H9 (cell line): ENCODE data around the gene NHSL2. TPM values are rescaled to one million over a fixed set of nuclear protein-coding genes. Genes with fewer than 3 reads are reported as not detected.
A peak's percentile ranks its signal among the peaks of the same experiment; 100 is the strongest.

Source experiments
- DNase-seq: peaks from one replicate; pipeline ENCODE4 v3.0.0-alpha.2; 2017
- H2AFZ ChIP-seq: one replicate; pipeline ENCODE4 v1.6.1; 2013; ENCODE audit warnings: mild to moderate bottlenecking, low read length, control low read depth, moderate library complexity
- H2AK5ac ChIP-seq: 2 replicates; pipeline ENCODE4 v1.6.1; 2013; ENCODE audit warnings: low read length, control low read depth, mixed read lengths; ENCODE audit not compliant: insufficient read length
- H2BK120ac ChIP-seq: one replicate; pipeline ENCODE4 v1.6.1; 2013; ENCODE audit warnings: low read depth, mild to moderate bottlenecking, low read length, control low read depth, inconsistent platforms; ENCODE audit not compliant: poor library complexity, severe bottlenecking
- H2BK12ac ChIP-seq: 2 replicates; pipeline ENCODE4 v1.6.1; 2013; ENCODE audit warnings: low read length, control low read depth, mixed read lengths, low read depth; ENCODE audit not compliant: insufficient read length
- H2BK15ac ChIP-seq: 2 replicates; pipeline ENCODE4 v1.6.1; 2013; ENCODE audit warnings: low read depth, low read length, control low read depth
- H2BK20ac ChIP-seq: one replicate; pipeline ENCODE4 v1.6.1; 2013; ENCODE audit warnings: low read depth, mild to moderate bottlenecking, low read length, control low read depth, inconsistent platforms; ENCODE audit not compliant: poor library complexity, severe bottlenecking
- H2BK5ac ChIP-seq: 2 replicates; pipeline ENCODE4 v1.6.1; 2013; ENCODE audit warnings: low read length, control low read depth, mixed read lengths; ENCODE audit not compliant: insufficient read length
- H3K14ac ChIP-seq: 2 replicates; pipeline ENCODE4 v1.6.1; 2013; ENCODE audit warnings: low read length, control low read depth; ENCODE audit not compliant: insufficient read depth
- H3K18ac ChIP-seq: 2 replicates; pipeline ENCODE4 v1.6.1; 2013; ENCODE audit warnings: low read depth, mild to moderate bottlenecking, mixed read lengths, low read length, control low read depth; ENCODE audit not compliant: insufficient read length
- H3K23ac ChIP-seq: 2 replicates; pipeline ENCODE4 v1.6.1; 2013; ENCODE audit warnings: low read length, control low read depth, mixed read lengths, low read depth; ENCODE audit not compliant: insufficient read length
- H3K23me2 ChIP-seq: 2 replicates; pipeline ENCODE4 v1.6.1; 2013; ENCODE audit warnings: low read depth, mild to moderate bottlenecking, mixed read lengths, low read length, control low read depth; ENCODE audit not compliant: insufficient read length, poor library complexity, severe bottlenecking
- H3K27ac ChIP-seq: 2 replicates; pipeline ENCODE4 v1.5.1; 2013; ENCODE audit warnings: low read length, control low read depth, mixed read lengths, low read depth; ENCODE audit not compliant: insufficient read length
- H3K27me3 ChIP-seq: 2 replicates; pipeline ENCODE4 v1.6.1; 2013; ENCODE audit warnings: low read length, control low read depth, inconsistent platforms; ENCODE audit not compliant: insufficient read depth
- H3K4ac ChIP-seq: 2 replicates; pipeline ENCODE4 v1.6.1; 2013; ENCODE audit warnings: low read depth, mild to moderate bottlenecking, control low read depth, inconsistent platforms, low read length, moderate library complexity
- H3K4me1 ChIP-seq: 2 replicates; pipeline ENCODE4 v1.6.1; 2013; ENCODE audit warnings: low read length, control low read depth, inconsistent platforms; ENCODE audit not compliant: insufficient read depth
- H3K4me2 ChIP-seq: 2 replicates; pipeline ENCODE4 v1.6.1; 2013; ENCODE audit warnings: low read length, control low read depth, mixed read lengths; ENCODE audit not compliant: insufficient read length, insufficient read depth
- H3K56ac ChIP-seq: 2 replicates; pipeline ENCODE4 v1.6.1; 2013; ENCODE audit warnings: low read depth, mild to moderate bottlenecking, mixed read lengths, low read length, control low read depth; ENCODE audit not compliant: insufficient read length
- H3K79me1 ChIP-seq: 2 replicates; pipeline ENCODE4 v1.6.1; 2013; ENCODE audit warnings: low read depth, mild to moderate bottlenecking, moderate library complexity, low read length, control low read depth, inconsistent platforms; ENCODE audit not compliant: insufficient read depth, poor library complexity, severe bottlenecking
- H3K79me2 ChIP-seq: 2 replicates; pipeline ENCODE4 v1.6.1; 2013; ENCODE audit warnings: low read length, control low read depth, inconsistent platforms; ENCODE audit not compliant: insufficient read depth
- H3K9ac ChIP-seq: 2 replicates; pipeline ENCODE4 v1.6.1; 2013; ENCODE audit warnings: low read length, control low read depth, mixed read lengths; ENCODE audit not compliant: insufficient read length; ENCODE audit errors: extremely low read depth
- H3K9me3 ChIP-seq: one replicate; pipeline ENCODE4 v1.6.1; 2013; ENCODE audit warnings: low read depth, low read length, inconsistent platforms; ENCODE audit not compliant: control insufficient read depth
- H3T11ph ChIP-seq: one replicate; pipeline ENCODE4 v1.6.1; 2013; ENCODE audit warnings: mild to moderate bottlenecking, low read length, control low read depth, inconsistent platforms
- H4K20me1 ChIP-seq: one replicate; pipeline ENCODE4 v1.6.1; 2013; ENCODE audit not compliant: control insufficient read depth, insufficient read length, insufficient read depth
- H4K5ac ChIP-seq: 2 replicates; pipeline ENCODE4 v1.6.1; 2013; ENCODE audit warnings: low read depth, mild to moderate bottlenecking, mixed read lengths, low read length, control low read depth; ENCODE audit not compliant: insufficient read length
- H4K8ac ChIP-seq: replicated peaks from 2 replicates; pipeline ENCODE4 v1.6.1; 2013; ENCODE audit warnings: low read length, control low read depth, mixed read lengths, low read depth; ENCODE audit not compliant: insufficient read length
- H4K91ac ChIP-seq: 2 replicates; pipeline ENCODE4 v1.6.1; 2013; ENCODE audit warnings: low read depth, mild to moderate bottlenecking, moderate library complexity, mixed read lengths, low read length, control low read depth; ENCODE audit not compliant: insufficient read length
- H3K27ac Mint-ChIP-seq, 3 experiments: 2 replicates in 2 of 3; 3 replicates in 1 of 3; pipeline ENCODE4 v1.8.0; 2020 to 2021; ENCODE audit warnings: mixed read lengths in 3 of 3, mild to moderate bottlenecking in 1 of 3, moderate library complexity in 1 of 3
- H3K27me3 Mint-ChIP-seq: 2 replicates; pipeline ENCODE4 v1.8.0; 2021; ENCODE audit warnings: low read depth, mild to moderate bottlenecking, moderate library complexity, mixed read lengths
- H3K36me3 Mint-ChIP-seq, 3 experiments: 2 replicates in 2 of 3; 3 replicates in 1 of 3; pipeline ENCODE4 v1.8.0; 2020 to 2021; ENCODE audit warnings: low read depth in 3 of 3, mixed read lengths in 3 of 3; ENCODE audit not compliant: insufficient read depth in 1 of 3
- H3K4me1 Mint-ChIP-seq, 2 experiments: 2 replicates each; pipeline ENCODE4 v1.8.0; 2020; ENCODE audit warnings: mixed read lengths in 2 of 2
- H3K4me3 Mint-ChIP-seq, 2 experiments: 2 replicates in 1 of 2; 3 replicates in 1 of 2; pipeline ENCODE4 v1.8.0; 2020 to 2021; ENCODE audit warnings: mild to moderate bottlenecking in 2 of 2, mixed read lengths in 2 of 2, moderate library complexity in 1 of 2
- H3K9me3 Mint-ChIP-seq, 2 experiments: 2 replicates in 1 of 2; 3 replicates in 1 of 2; pipeline ENCODE4 v1.8.0; 2020; ENCODE audit warnings: mild to moderate bottlenecking in 2 of 2, mixed read lengths in 2 of 2, moderate library complexity in 1 of 2
- CTCF ChIP-seq: fragments of 200-600 bp; sonication (generic); conservative IDR thresholded peaks from 3 replicates; pipeline ENCODE4 v1.8.0; 2021; ENCODE audit warnings: antibody characterized with exemption, mild to moderate bottlenecking
- WGBS: extraction: QIAGEN DNeasy Blood & Tissue Kit; methylation state at CpG from one replicate; pipeline ENCODE4 v1.1.7; 2013; ENCODE audit warnings: missing lambda C conversion rate, low lambda C conversion rate, mixed read lengths; ENCODE audit not compliant: insufficient read length; ENCODE audit errors: extremely low coverage; 5-methylcytosine and 5-hydroxymethylcytosine counted together
- total RNA-seq: library from RNA; stranded (reverse); gene quantifications from 2 replicates; pipeline ENCODE4 v1.2.1, GENCODE V29; 2021

The NHSL2 gene
- total RNA-seq, 1 experiment from 2014 or later, result 6.4 TPM

DNA sequence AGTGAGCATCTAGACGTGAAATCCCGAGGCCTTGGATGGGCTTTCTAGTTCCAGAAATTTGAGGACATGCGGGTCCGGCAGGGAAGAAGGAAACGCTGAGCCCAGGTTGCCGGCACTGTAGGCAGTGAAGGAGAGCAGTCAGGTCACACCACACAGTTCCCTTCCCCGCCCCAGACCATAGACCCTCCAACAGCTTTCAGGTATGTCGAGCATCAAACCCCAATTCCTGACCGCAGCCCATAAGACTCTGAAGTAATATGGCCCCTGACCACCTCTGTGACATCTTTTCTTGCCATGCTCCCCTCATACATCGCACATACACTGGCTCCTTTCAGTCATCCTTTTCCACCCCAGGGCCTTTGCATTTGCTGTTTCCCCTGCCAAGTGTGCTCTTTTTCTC, 198.0 kb downstream of the NHSL2 start:
- Mint-ChIP-seq H3K4me1 (peaks cover 17 to 26% of the 10 kb centered on the region in 2 experiments), H3K9me3 (peaks cover 74 to 80% of the 10 kb centered on the region in 2 experiments), H3K27ac (peak overlapping the region in 1 of 3 experiments; percentile 16; a peak in 2 of 7 replicates), H3K4me3 (peak overlapping the region in 1 of 2 experiments; percentile 0; a peak in 1 of 5 replicates), H3K36me3 (peaks cover 0 to 12% (median 2%) of the 10 kb centered on the region in 3 experiments; a peak in 4 of 7 replicates), H3K27me3 (no peaks in the 10 kb centered on the region; the same call in none of the 2 replicates)
- H3K9me3 ChIP-seq, result peaks cover 22% of the 10 kb centered on the region
- no peak overlapping the region for H2AFZ ChIP-seq
- no peaks in the 10 kb centered on the region for H4K20me1 ChIP-seq
- TF ChIP-seq CTCF, result no peak
- no CpG with 5 or more reads among the region's 10 CpGs for WGBS
- H2BK5ac ChIP-seq, result no peak overlapping the region
- no peaks in the 10 kb centered on the region for H3K27me3 ChIP-seq
- no peak overlapping the region for H3K9ac ChIP-seq
- no peak overlapping the region for H2BK20ac ChIP-seq
- no peak overlapping the region for H3T11ph ChIP-seq
- H3K18ac ChIP-seq, result no peak overlapping the region
- H3K27ac ChIP-seq, result no peak overlapping the region
- H2BK12ac ChIP-seq, result no peak overlapping the region
- no peak overlapping the region for H3K56ac ChIP-seq
- no peaks in the 10 kb centered on the region for H3K4me1 ChIP-seq
- H2BK120ac ChIP-seq, result no peak overlapping the region
- H4K5ac ChIP-seq, result no peak overlapping the region
- DNase-seq, result no peak
- no peaks in the 10 kb centered on the region for H3K23me2 ChIP-seq
- H3K4ac ChIP-seq, result no peak overlapping the region
- no peak overlapping the region for H3K4me2 ChIP-seq
- no peak overlapping the region for H3K14ac ChIP-seq
- H2AK5ac ChIP-seq, result no peak overlapping the region
- no peak overlapping the region for H2BK15ac ChIP-seq
- no peak overlapping the region for H3K23ac ChIP-seq
- no peak overlapping the region for H4K8ac ChIP-seq
- no peak overlapping the region for H4K91ac ChIP-seq
- H3K79me1 ChIP-seq, result no peaks in the 10 kb centered on the region
- H3K79me2 ChIP-seq, result no peaks in the 10 kb centered on the region
